NCI-H2196 (cell line): ENCODE data around the gene FBXL3.
"Not testable (repeated sequence)": the region's sequence is repeated elsewhere in the genome, so short reads cannot be mapped to it uniquely, and the experiment has no call there.

Source experiments
- DNase-seq: peaks from one replicate; lab custom pipeline; 2025; ENCODE audit not compliant: unreplicated experiment; lab: John Stamatoyannopoulos, UW

The FBXL3 gene

GRCh38 chr13:77028202-77028601, 1.2 kb upstream of the FBXL3 start:
- peak; percentile 21 for DNase-seq

- DNase-seq, result peak; percentile 26
These were observed 601 bp downstream of the FBXL3 start for GRCh38 chr13:77026255-77026860.

- DNase-seq, result no peak
These were observed 4.6 kb downstream of the FBXL3 start for GRCh38 chr13:77022341-77022740.

GRCh38 chr13:77019756-77020155, 7.2 kb downstream of the FBXL3 start:
- no peak for DNase-seq

- DNase-seq, result no peak
These were observed 9.9 kb downstream of the FBXL3 start for GRCh38 chr13:77016888-77017623.

GRCh38 chr13:77016251-77016812, 10.6 kb downstream of the FBXL3 start:
- no peak for DNase-seq

GRCh38 chr13:77014906-77015685, 11.9 kb downstream of the FBXL3 start:
- DNase-seq, result no peak

- DNase-seq, result no peak
These were observed 13.0 kb downstream of the FBXL3 start for GRCh38 chr13:77013853-77014542.

GRCh38 chr13:77009719-77010118, 17.2 kb downstream of the FBXL3 start:
- not testable (repeated sequence) for DNase-seq

- no peak for DNase-seq
These were observed 17.9 kb downstream of the FBXL3 start for GRCh38 chr13:77009011-77009410.

GRCh38 chr13:77008337-77008736, 18.6 kb downstream of the FBXL3 start:
- not testable (repeated sequence) for DNase-seq

GRCh38 chr13:77002590-77003190, 24.3 kb downstream of the FBXL3 start:
- DNase-seq, result peak; percentile 10

GRCh38 chr13:77001963-77002587, 24.9 kb downstream of the FBXL3 start:
- no peak for DNase-seq

- no peak for DNase-seq
These were observed 25.4 kb downstream of the FBXL3 start for GRCh38 chr13:77001540-77001939.

- DNase-seq, result no peak
These were observed 26.5 kb downstream of the FBXL3 start for GRCh38 chr13:77000475-77000874.

GRCh38 chr13:76994281-76994680, 32.7 kb downstream of the FBXL3 start:
- no peak for DNase-seq

GRCh38 chr13:76993473-76993872, 33.5 kb downstream of the FBXL3 start:
- no peak for DNase-seq

GRCh38 chr13:76993021-76993420, 33.9 kb downstream of the FBXL3 start:
- DNase-seq, result no peak

- no peak for DNase-seq
These were observed 34.4 kb downstream of the FBXL3 start for GRCh38 chr13:76992548-76993001.
